ENCODE data around the gene RPS24.
"Not testable (repeated sequence)": the region's sequence is repeated elsewhere in the genome, so short reads cannot be mapped to it uniquely, and the experiment has no call there.

The RPS24 gene

DNA sequence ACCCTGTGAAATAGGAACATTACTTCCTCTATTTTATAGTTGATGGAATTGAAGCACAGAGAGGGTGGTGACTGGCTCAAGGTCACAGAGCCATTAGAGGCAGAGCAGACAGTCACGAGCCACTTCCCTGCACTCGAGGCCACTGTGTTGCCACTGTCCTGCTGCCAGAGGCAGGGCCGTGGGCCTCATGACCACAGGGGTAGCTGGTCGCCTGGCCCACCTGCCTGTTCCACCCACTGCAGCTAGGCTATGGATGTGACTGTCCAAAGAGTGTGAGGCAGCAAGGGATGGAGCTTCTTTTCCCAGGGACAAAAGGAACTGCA lies 38.2 kb downstream of the RPS24 start:
- TF ChIP-seq POLR2A (IDR thresholded peaks at IDR 0.05; ENCODE audit: low read depth, low read length), result no peak
- DNase-seq (ENCODE audit: insufficient read length, low spot score) (no peak), FAIRE-seq (no peak)

DNA sequence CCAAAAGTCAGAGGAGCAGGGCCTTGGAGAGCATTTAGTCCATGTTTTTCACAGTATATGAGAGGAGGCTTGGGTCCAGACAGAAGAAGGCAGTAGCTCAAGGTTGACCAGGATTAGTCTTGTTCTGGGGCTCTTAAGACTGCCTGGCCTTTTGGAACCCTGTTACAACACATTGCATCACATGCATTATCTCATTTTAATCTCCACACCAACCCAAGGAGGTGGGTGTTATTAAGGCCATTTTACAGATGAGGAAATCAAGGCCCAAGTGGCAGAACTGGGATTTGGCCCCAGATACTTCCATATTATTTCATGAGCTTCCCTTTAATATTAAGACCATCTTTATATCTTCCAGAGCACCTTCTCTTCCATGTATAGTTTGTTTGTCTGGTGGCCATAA lies 38.8 kb downstream of the RPS24 start:
- DNase-seq (ENCODE audit: insufficient read length, low spot score), result no peak
- FAIRE-seq, result no peak
- TF ChIP-seq POLR2A (IDR thresholded peaks at IDR 0.05; ENCODE audit: low read depth, low read length), result no peak

DNA sequence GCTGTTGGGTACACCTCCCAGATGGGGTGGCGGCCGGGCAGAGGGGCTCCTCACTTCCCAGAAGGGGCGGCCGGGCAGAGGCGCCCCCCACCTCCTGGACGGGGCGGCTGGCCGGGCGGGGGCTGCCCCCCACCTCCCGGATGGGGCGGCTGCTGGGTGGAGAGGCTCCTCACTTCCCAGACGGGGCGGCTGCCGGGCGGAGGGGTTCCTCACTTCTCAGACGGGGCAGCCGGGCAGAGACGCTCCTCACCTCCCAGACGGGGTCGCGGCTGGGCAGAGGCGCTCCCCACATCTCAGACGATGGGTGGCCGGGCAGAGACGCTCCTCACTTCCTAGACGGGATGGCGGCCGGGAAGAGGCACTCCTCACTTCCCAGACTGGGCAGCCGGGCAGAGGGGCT lies 42.1 kb downstream of the RPS24 start:
- DNase-seq (ENCODE audit: insufficient read length, low spot score); FAIRE-seq: not testable (repeated sequence)

DNA sequence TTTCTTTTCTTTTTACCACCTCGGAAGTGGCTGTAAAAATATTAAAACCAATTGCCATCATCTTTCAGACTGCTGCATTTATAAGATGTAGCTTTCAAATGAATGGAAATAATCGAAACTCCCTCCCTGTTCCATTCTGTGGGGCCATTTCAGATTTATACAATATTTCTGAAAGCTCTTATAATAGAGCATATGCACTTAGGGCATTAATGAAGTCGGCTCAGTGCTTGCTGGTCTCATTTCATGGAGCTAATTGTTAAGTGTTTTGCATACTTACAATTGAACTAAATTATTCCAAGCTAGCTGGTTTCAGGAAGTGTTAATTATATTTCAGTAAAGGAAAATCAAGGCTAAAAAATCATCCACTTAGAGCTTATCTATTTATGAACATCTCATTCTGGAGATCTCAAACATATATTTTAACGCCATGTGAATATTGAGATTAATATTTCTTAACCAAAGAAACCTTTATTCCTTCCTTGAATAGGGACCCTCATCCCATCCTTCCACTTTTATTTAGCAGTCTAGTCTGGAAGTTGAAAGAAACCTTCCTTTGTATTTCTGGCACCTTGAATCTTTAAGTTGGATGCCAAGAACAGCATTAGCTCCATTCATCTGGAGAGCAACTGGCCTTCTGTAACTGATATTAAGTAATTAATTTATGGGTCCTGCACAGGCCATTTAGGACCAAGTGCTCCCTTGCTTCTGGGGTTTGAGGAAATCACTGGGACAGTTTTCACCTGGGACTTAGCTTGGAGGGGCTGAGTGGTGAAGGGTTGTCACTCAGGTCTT lies 45.1 kb downstream of the RPS24 start:
- no peak for FAIRE-seq
- TF ChIP-seq POLR2A (IDR thresholded peaks at IDR 0.05; ENCODE audit: low read depth, low read length), result no peak

DNA sequence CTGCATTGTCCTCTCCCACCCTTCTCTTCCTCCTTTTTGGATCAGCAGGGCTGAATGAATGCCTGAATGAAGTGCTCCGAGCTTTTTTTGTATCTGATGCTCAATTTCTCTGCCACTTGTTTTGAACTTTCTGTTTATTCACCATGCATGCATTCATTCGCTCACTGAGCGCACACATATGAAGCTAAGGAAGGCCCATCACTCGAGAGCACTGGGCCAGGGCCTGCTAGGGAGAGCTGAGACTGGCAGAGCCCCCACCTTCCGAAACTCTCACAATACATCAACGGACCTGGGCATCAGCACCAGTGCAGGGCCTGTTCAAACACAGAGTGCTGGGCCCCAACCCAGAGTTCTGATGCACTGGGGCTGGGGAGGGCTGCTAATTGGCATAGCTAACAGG lies 45.7 kb downstream of the RPS24 start:
- DNase-seq (ENCODE audit: insufficient read length, low spot score), result no peak
- FAIRE-seq, result no peak
- no peak for TF ChIP-seq POLR2A (IDR thresholded peaks at IDR 0.05; ENCODE audit: low read depth, low read length)

More for the DNA sequence above, 45.1 kb downstream of the RPS24 start:
- DNase-seq (ENCODE audit: insufficient read length, low spot score), result no peak

DNA sequence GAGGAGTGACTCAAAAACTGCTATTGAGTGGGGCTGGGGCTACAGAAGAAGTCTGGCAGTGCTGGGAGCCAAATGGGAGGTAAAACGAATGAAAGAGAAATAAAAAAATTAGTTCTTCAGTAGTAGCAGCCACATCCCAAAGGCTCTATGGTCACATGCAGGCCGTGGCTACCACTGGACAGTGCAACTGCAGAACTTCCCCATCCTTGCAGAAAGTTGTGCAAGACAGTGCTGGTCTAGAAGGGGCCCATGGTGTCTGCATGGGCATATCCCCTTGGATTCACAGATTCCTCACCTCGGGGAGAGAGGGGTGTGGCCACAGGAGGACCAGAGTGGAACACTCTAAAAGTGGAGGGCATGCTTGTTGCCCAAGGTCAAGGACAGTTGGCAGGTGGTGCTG lies 47.6 kb downstream of the RPS24 start:
- DNase-seq (ENCODE audit: insufficient read length, low spot score) (no peak), FAIRE-seq (no peak)

DNA sequence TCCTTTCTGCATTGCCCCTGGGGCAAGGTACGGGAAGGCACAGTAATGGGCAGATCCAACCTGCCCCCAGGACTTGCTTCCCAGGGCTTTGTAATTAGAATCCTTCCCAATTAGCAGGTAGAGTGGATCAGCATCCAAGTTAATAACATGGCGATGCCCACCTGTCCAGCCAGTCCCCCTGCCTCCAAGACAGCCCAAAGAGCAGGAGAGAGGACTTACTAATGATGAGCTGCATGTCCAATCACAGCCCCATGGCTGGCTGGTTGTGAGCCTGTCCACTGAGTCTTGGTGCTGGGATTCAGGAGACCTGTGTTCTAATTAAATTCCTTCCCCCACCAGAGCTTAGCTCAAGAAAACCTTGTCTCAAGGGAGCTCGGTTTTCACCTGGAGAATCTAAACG lies 49.0 kb downstream of the RPS24 start:
- no peak for DNase-seq (ENCODE audit: insufficient read length, low spot score)
- TF ChIP-seq POLR2A (IDR thresholded peaks at IDR 0.05; ENCODE audit: low read depth, low read length), result no peak
- FAIRE-seq, result no peak

More for the DNA sequence above, 47.6 kb downstream of the RPS24 start:
- no peak for TF ChIP-seq POLR2A (IDR thresholded peaks at IDR 0.05; ENCODE audit: low read depth, low read length)

Data from H54 (cell line).